DND-41 (cell line): Measurements from ENCODE around the gene PSORS1C1.

Source experiments
- EZH2 ChIP-seq: IDR thresholded peaks from 3 replicates; pipeline ENCODE4 v1.6.1; 2012; ENCODE audit warnings: borderline replicate concordance, low read depth, mild to moderate bottlenecking, moderate library complexity, low read length, inconsistent platforms; ENCODE audit not compliant: severe bottlenecking
- TF ChIP-seq, protein P1 (sequence below): IDR thresholded peaks from 2 replicates; pipeline ENCODE4 v1.5.1; 2012; ENCODE audit warnings: borderline replicate concordance, low read length, moderate library complexity, mild to moderate bottlenecking; ENCODE audit not compliant: poor library complexity, severe bottlenecking; ENCODE audit errors: extremely low read depth

DNA sequence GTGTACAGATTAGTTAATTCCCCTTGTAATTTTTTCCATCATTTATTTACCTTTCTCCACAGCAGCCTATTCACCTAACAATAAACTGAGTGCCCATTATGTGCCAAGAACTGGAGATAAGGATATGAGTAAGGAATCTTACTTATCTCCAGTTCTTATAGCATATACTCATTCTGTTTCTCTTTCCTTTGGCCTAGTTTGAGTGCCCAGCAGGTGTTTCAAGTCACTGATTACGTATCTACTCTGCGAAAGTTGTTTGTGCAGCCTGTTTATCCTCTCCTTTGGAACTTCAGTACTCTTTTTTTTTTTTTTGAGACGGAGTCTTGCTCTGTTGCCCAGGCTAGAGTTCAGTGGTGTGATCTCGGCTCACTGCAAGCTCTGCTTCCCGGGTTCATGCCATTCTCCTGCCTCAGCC is 73.2 kb downstream of the PSORS1C1 start:
- TF ChIP-seq, protein P1, sequence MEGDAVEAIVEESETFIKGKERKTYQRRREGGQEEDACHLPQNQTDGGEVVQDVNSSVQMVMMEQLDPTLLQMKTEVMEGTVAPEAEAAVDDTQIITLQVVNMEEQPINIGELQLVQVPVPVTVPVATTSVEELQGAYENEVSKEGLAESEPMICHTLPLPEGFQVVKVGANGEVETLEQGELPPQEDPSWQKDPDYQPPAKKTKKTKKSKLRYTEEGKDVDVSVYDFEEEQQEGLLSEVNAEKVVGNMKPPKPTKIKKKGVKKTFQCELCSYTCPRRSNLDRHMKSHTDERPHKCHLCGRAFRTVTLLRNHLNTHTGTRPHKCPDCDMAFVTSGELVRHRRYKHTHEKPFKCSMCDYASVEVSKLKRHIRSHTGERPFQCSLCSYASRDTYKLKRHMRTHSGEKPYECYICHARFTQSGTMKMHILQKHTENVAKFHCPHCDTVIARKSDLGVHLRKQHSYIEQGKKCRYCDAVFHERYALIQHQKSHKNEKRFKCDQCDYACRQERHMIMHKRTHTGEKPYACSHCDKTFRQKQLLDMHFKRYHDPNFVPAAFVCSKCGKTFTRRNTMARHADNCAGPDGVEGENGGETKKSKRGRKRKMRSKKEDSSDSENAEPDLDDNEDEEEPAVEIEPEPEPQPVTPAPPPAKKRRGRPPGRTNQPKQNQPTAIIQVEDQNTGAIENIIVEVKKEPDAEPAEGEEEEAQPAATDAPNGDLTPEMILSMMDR = no peak
- TF ChIP-seq EZH2 = no peak
